ENCODE data around the gene NTM. TPM values are rescaled to one million over a fixed set of nuclear protein-coding genes. Genes with fewer than 3 reads are reported as not detected.

Gene NTM
- total RNA-seq, 2 donors from 2014 or later: 0.26 to 3.6 TPM

GRCh38 chr11:131581046-131581445 is 210.6 kb downstream of the NTM start:
- Histone ChIP-seq H3K9me3 (no peaks in the 10 kb centered on the region), H3K36me3 (replicated peaks in 1 of 2; ENCODE audit: insufficient read depth in 1 of 2, low read depth in 2 of 2) (no peaks in the 10 kb centered on the region), H3K27me3 (no peaks in the 10 kb centered on the region), H3K4me1 (no peaks in the 10 kb centered on the region), H3K27ac (no peak overlapping the region), H3K4me3 (no peak overlapping the region)
- intact Hi-C loops (cut with DNase I): no loop called here
- 66 to 75% methylated on average over 6 of the region's 6 CpGs for WGBS, 2 donors
- DNase-seq (no peak), ATAC-seq (no peak)
- TF ChIP-seq POLR2A (IDR thresholded peaks at IDR 0.05): no peak
- TF ChIP-seq CTCF (IDR thresholded peaks at IDR 0.05): no peak

- TF ChIP-seq POLR2A (IDR thresholded peaks at IDR 0.05): no peak
- no peak for TF ChIP-seq CTCF (IDR thresholded peaks at IDR 0.05)
- Histone ChIP-seq H3K4me3 (no peak overlapping the region), H3K9me3 (no peaks in the 10 kb centered on the region), H3K27ac (no peak overlapping the region), H3K4me1 (no peaks in the 10 kb centered on the region), H3K36me3 (replicated peaks in 1 of 2; ENCODE audit: insufficient read depth in 1 of 2, low read depth in 2 of 2) (no peaks in the 10 kb centered on the region), H3K27me3 (no peaks in the 10 kb centered on the region)
- WGBS, 2 donors: 54 to 56% methylated on average over 12 of the region's 12 CpGs
- ATAC-seq (no peak), DNase-seq (no peak)
- intact Hi-C loops (cut with DNase I): no loop called here
These were observed 211.7 kb downstream of the NTM start for GRCh38 chr11:131582021-131582525.

GRCh38 chr11:131583421-131583820 is 213.0 kb downstream of the NTM start:
- ATAC-seq (no peak), DNase-seq (no peak)
- TF ChIP-seq CTCF (IDR thresholded peaks at IDR 0.05) (no peak), POLR2A (IDR thresholded peaks at IDR 0.05) (no peak)
- Histone ChIP-seq H3K27me3 (no peaks in the 10 kb centered on the region), H3K36me3 (replicated peaks in 1 of 2; ENCODE audit: insufficient read depth in 1 of 2, low read depth in 2 of 2) (no peaks in the 10 kb centered on the region), H3K4me3 (no peak overlapping the region), H3K27ac (no peak overlapping the region), H3K4me1 (no peaks in the 10 kb centered on the region), H3K9me3 (no peaks in the 10 kb centered on the region)
- 28 to 42% methylated on average over 5 of the region's 5 CpGs for WGBS, 2 donors
- intact Hi-C loops (cut with DNase I): no loop called here

GRCh38 chr11:131583938-131584337 is 213.5 kb downstream of the NTM start:
- Histone ChIP-seq H3K9me3 (no peaks in the 10 kb centered on the region), H3K27me3 (no peaks in the 10 kb centered on the region), H3K4me1 (no peaks in the 10 kb centered on the region), H3K36me3 (replicated peaks in 1 of 2; ENCODE audit: insufficient read depth in 1 of 2, low read depth in 2 of 2) (no peaks in the 10 kb centered on the region), H3K4me3 (no peak overlapping the region), H3K27ac (no peak overlapping the region)
- DNase-seq (no peak), ATAC-seq (no peak)
- intact Hi-C loops (cut with DNase I): no loop called here
- TF ChIP-seq POLR2A (IDR thresholded peaks at IDR 0.05): no peak
- no peak for TF ChIP-seq CTCF (IDR thresholded peaks at IDR 0.05)
- WGBS, 2 donors: 51 to 79% methylated on average over 6 of the region's 6 CpGs

- Histone ChIP-seq H3K4me1 (no peaks in the 10 kb centered on the region), H3K4me3 (no peak overlapping the region), H3K36me3 (replicated peaks in 1 of 2; ENCODE audit: insufficient read depth in 1 of 2, low read depth in 2 of 2) (no peaks in the 10 kb centered on the region), H3K27me3 (no peaks in the 10 kb centered on the region), H3K9me3 (no peaks in the 10 kb centered on the region), H3K27ac (no peak overlapping the region)
- intact Hi-C loops (cut with DNase I): no loop called here
- ATAC-seq: no peak
- DNase-seq: no peak
- TF ChIP-seq POLR2A (IDR thresholded peaks at IDR 0.05) (no peak), CTCF (IDR thresholded peaks at IDR 0.05) (no peak)
- 46 to 61% methylated on average over 22 to 24 of the region's 24 CpGs for WGBS, 2 donors
These were observed 214.6 kb downstream of the NTM start for GRCh38 chr11:131584785-131585592.
